DMS 273 (cell line): ENCODE results near the gene ERCC3.

Experiments used
- DNase-seq: peaks from one replicate; lab custom pipeline; 2025; ENCODE audit not compliant: unreplicated experiment; lab: John Stamatoyannopoulos, UW

The ERCC3 gene

GRCh38 chr2:127293748-127294562 is at the start of gene ERCC3:
Gene ERCC3, minus strand, starts transcription at chr2:127294144. Its CDS starts 63 bp downstream, at chr2:127294081.
- peak; percentile 95 for DNase-seq

- DNase-seq, result no peak
These were observed 49.3 kb upstream of the ERCC3 start for GRCh38 chr2:127343277-127343676.

GRCh38 chr2:127342101-127342500 is 48.2 kb upstream of the ERCC3 start:
- no peak for DNase-seq

GRCh38 chr2:127332335-127332734 is 38.4 kb upstream of the ERCC3 start:
- DNase-seq, result no peak

GRCh38 chr2:127330753-127331152 is 36.8 kb upstream of the ERCC3 start:
- DNase-seq, result no peak

- no peak for DNase-seq
These were observed 32.5 kb upstream of the ERCC3 start for GRCh38 chr2:127326289-127326945.

- peak; percentile 52 for DNase-seq
These were observed 30.7 kb upstream of the ERCC3 start for GRCh38 chr2:127324635-127325034.

- no peak for DNase-seq
These were observed 27.4 kb upstream of the ERCC3 start for GRCh38 chr2:127321303-127321702.

- DNase-seq, result no peak
These were observed 26.8 kb upstream of the ERCC3 start for GRCh38 chr2:127320586-127321275.

GRCh38 chr2:127320067-127320466 is 26.1 kb upstream of the ERCC3 start:
- DNase-seq, result peak; percentile 26

GRCh38 chr2:127314193-127314988 is 20.4 kb upstream of the ERCC3 start:
- peak; percentile 44 for DNase-seq

GRCh38 chr2:127313406-127313805 is 19.5 kb upstream of the ERCC3 start:
- no peak for DNase-seq

GRCh38 chr2:127310980-127311379 is 17.0 kb upstream of the ERCC3 start:
- DNase-seq, result no peak

- no peak for DNase-seq
These were observed 15.5 kb upstream of the ERCC3 start for GRCh38 chr2:127309468-127309867.

- DNase-seq, result peak; percentile 82
These were observed 14.7 kb upstream of the ERCC3 start for GRCh38 chr2:127308586-127309138.

- DNase-seq, result no peak
These were observed 12.1 kb upstream of the ERCC3 start for GRCh38 chr2:127305990-127306585.

GRCh38 chr2:127302168-127302567 is 8.2 kb upstream of the ERCC3 start:
- no peak for DNase-seq

GRCh38 chr2:127293386-127293747 is 577 bp downstream of the ERCC3 start:
- peak; percentile 63 for DNase-seq

- DNase-seq, result no peak
These were observed 5.7 kb downstream of the ERCC3 start for GRCh38 chr2:127288274-127288673.

- no peak for DNase-seq
These were observed 10.7 kb downstream of the ERCC3 start for GRCh38 chr2:127283275-127283674.
